ENCODE results near the gene ABR.
"Not testable (repeated sequence)": the region's sequence is repeated elsewhere in the genome, so short reads cannot be mapped to it uniquely, and the experiment has no call there.

The ABR gene

GRCh38 chr17:996554-997344 is 183.0 kb downstream of the ABR start, which contains the start of gene TIMM22:
TSS of gene TIMM22 (plus strand) at chr17:997129. CDS start at chr17:997143, 14 bp downstream.
- H3K79me2 ChIP-seq (ENCODE audit: insufficient read depth, low read length) = peaks cover 33% of the 10 kb centered on the region
- H3K4me3 ChIP-seq (ENCODE audit: low read depth in 1 of 2, low read length in 2 of 2) = peak within 1 kb of the TSS; percentile 92 to 94
- H3K4me2 ChIP-seq (ENCODE audit: insufficient read depth, low read length) = peak within 1 kb of the TSS; percentile 84
- peak within 1 kb of the TSS; percentile 94 for H3K9ac ChIP-seq (ENCODE audit: low read depth, low read length)
- TF ChIP-seq EZH2 (IDR thresholded peaks at IDR 0.05; ENCODE audit: borderline replicate concordance, low read depth, low read length, severe bottlenecking) (no peak), CTCF (IDR thresholded peaks at IDR 0.05; ENCODE audit: borderline replicate concordance, extremely low read depth, low read length, poor library complexity, severe bottlenecking) (peak; percentile 94)
- peaks cover 19% of the 10 kb centered on the region for H3K9me3 ChIP-seq (ENCODE audit: insufficient read depth, low read length, severe bottlenecking)
- H4K20me1 ChIP-seq (ENCODE audit: insufficient read depth, low read length) = peaks cover 32% of the 10 kb centered on the region
- DNase-seq (peak; percentile 95), ATAC-seq (ENCODE audit: insufficient read depth, low read depth) (peak; percentile 95)
- H3K27me3 ChIP-seq (ENCODE audit: insufficient read depth, low read length, poor library complexity) = no peaks in the 10 kb centered on the region
- peak within 1 kb of the TSS; percentile 98 for H2AFZ ChIP-seq (ENCODE audit: low read depth, low read length)
- peak within 1 kb of the TSS; percentile 99 for H3K27ac ChIP-seq (ENCODE audit: low read length)
- H3K4me1 ChIP-seq (ENCODE audit: insufficient read depth, low read length) = peaks cover 29% of the 10 kb centered on the region
- peaks cover 26% of the 10 kb centered on the region for H3K36me3 ChIP-seq (ENCODE audit: insufficient read depth, low read length)

GRCh38 chr17:995324-995723 is 184.5 kb downstream of the ABR start:
- Histone ChIP-seq H3K9me3 (ENCODE audit: insufficient read depth, low read length, severe bottlenecking) (peaks cover 19% of the 10 kb centered on the region), H3K4me1 (ENCODE audit: insufficient read depth, low read length) (peaks cover 29% of the 10 kb centered on the region), H3K79me2 (ENCODE audit: insufficient read depth, low read length) (peaks cover 28% of the 10 kb centered on the region), H4K20me1 (ENCODE audit: insufficient read depth, low read length) (peaks cover 19% of the 10 kb centered on the region), H3K36me3 (ENCODE audit: insufficient read depth, low read length) (peaks cover 11% of the 10 kb centered on the region)
- not testable (repeated sequence) for ATAC-seq (ENCODE audit: insufficient read depth, low read depth); H3K4me3 ChIP-seq (ENCODE audit: low read depth in 1 of 2, low read length in 2 of 2); H3K27ac ChIP-seq (ENCODE audit: low read length); H3K9ac ChIP-seq (ENCODE audit: low read depth, low read length); H2AFZ ChIP-seq (ENCODE audit: low read depth, low read length); DNase-seq; H3K27me3 ChIP-seq (ENCODE audit: insufficient read depth, low read length, poor library complexity); H3K4me2 ChIP-seq (ENCODE audit: insufficient read depth, low read length)

GRCh38 chr17:992933-993332 is 186.8 kb downstream of the ABR start:
- no peak for TF ChIP-seq CTCF (IDR thresholded peaks at IDR 0.05; ENCODE audit: borderline replicate concordance, extremely low read depth, low read length, poor library complexity, severe bottlenecking)
- no peak for TF ChIP-seq EZH2 (IDR thresholded peaks at IDR 0.05; ENCODE audit: borderline replicate concordance, low read depth, low read length, severe bottlenecking)
- H3K4me3 ChIP-seq (ENCODE audit: low read depth in 1 of 2, low read length in 2 of 2) = no peak overlapping the region
- DNase-seq (no peak), ATAC-seq (ENCODE audit: insufficient read depth, low read depth) (no peak)
- no peak overlapping the region for H3K27ac ChIP-seq (ENCODE audit: low read length)
- H3K9me3 ChIP-seq (ENCODE audit: insufficient read depth, low read length, severe bottlenecking) = peaks cover 19% of the 10 kb centered on the region
- H2AFZ ChIP-seq (ENCODE audit: low read depth, low read length) = no peak overlapping the region
- H3K4me1 ChIP-seq (ENCODE audit: insufficient read depth, low read length) = peaks cover 12% of the 10 kb centered on the region
- H3K4me2 ChIP-seq (ENCODE audit: insufficient read depth, low read length) = no peak overlapping the region
- H3K27me3 ChIP-seq (ENCODE audit: insufficient read depth, low read length, poor library complexity) = no peaks in the 10 kb centered on the region
- peaks cover 10% of the 10 kb centered on the region for H3K79me2 ChIP-seq (ENCODE audit: insufficient read depth, low read length)
- no peak overlapping the region for H3K9ac ChIP-seq (ENCODE audit: low read depth, low read length)
- H4K20me1 ChIP-seq (ENCODE audit: insufficient read depth, low read length) = peaks cover 3% of the 10 kb centered on the region
- H3K36me3 ChIP-seq (ENCODE audit: insufficient read depth, low read length) = peaks cover 3% of the 10 kb centered on the region; the same call in 1 of the 2 replicates

DNA sequence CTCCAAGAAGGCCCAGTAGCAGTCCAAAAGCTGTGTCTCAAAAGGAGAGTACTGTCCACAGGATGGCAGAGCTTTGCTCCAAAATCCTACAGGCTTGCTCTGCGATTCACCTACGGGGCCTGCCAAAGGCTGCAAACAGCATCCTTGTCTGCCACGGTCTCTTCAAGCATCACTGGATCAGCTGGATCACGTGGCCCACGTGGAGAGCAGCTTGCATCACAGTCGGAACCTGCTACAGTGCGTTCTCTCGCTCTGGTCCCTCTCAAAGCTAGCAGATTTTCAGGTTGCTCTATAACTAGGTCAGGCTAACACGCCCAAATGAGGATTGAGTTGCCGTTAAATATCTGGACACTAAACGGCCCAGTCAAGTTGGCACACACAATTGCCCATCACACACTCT is 191.2 kb downstream of the ABR start:
- no peaks in the 10 kb centered on the region for H3K27me3 ChIP-seq (ENCODE audit: insufficient read depth, low read length, poor library complexity)
- H3K9me3 ChIP-seq (ENCODE audit: insufficient read depth, low read length, severe bottlenecking) = peaks cover 7% of the 10 kb centered on the region
- H3K36me3 ChIP-seq (ENCODE audit: insufficient read depth, low read length) = no peaks in the 10 kb centered on the region
- H3K4me3 ChIP-seq (ENCODE audit: low read depth in 1 of 2, low read length in 2 of 2) = no peak overlapping the region
- no peak for ATAC-seq (ENCODE audit: insufficient read depth, low read depth)
- no peak for TF ChIP-seq CTCF (IDR thresholded peaks at IDR 0.05; ENCODE audit: borderline replicate concordance, extremely low read depth, low read length, poor library complexity, severe bottlenecking)
- TF ChIP-seq EZH2 (IDR thresholded peaks at IDR 0.05; ENCODE audit: borderline replicate concordance, low read depth, low read length, severe bottlenecking) = no peak
- H3K79me2 ChIP-seq (ENCODE audit: insufficient read depth, low read length) = no peaks in the 10 kb centered on the region
- no peak overlapping the region for H3K27ac ChIP-seq (ENCODE audit: low read length)
- H3K9ac ChIP-seq (ENCODE audit: low read depth, low read length) = no peak overlapping the region
- DNase-seq = no peak
- no peaks in the 10 kb centered on the region for H3K4me1 ChIP-seq (ENCODE audit: insufficient read depth, low read length)
- H4K20me1 ChIP-seq (ENCODE audit: insufficient read depth, low read length) = no peaks in the 10 kb centered on the region
- H3K4me2 ChIP-seq (ENCODE audit: insufficient read depth, low read length) = no peak overlapping the region
- H2AFZ ChIP-seq (ENCODE audit: low read depth, low read length) = no peak overlapping the region

All from DND-41 (cell line).